DOHH2 (cell line): ENCODE data around the gene PRIM1.

Source experiments
- H3F3A ChIP-seq: fragments of 200-600 bp; sonication (generic), shearing (Covaris generic); 2 replicates; pipeline ENCODE4 v1.6.0; 2016; ENCODE audit warnings: antibody characterized with exemption, mild to moderate bottlenecking; ENCODE audit not compliant: control insufficient read depth, insufficient read depth
- H3K27ac ChIP-seq: fragments of 200-600 bp; sonication (generic); 2 replicates; pipeline ENCODE4 v1.5.1; 2014; ENCODE audit warnings: low read depth, mild to moderate bottlenecking, low read length, moderate library complexity
- H3K27me3 ChIP-seq: fragments of 200-600 bp; sonication (generic); 2 replicates; pipeline ENCODE4 v1.6.1; 2014; ENCODE audit warnings: mild to moderate bottlenecking, low read length, mixed read lengths; ENCODE audit not compliant: control insufficient read depth
- H3K36me3 ChIP-seq: fragments of 200-600 bp; sonication (generic); 2 replicates; pipeline ENCODE4 v1.6.1; 2014; ENCODE audit warnings: mild to moderate bottlenecking, low read length, moderate library complexity, mixed read lengths; ENCODE audit not compliant: control insufficient read depth
- H3K4me1 ChIP-seq: fragments of 200-600 bp; sonication (generic); 2 replicates; pipeline ENCODE4 v1.6.1; 2014; ENCODE audit warnings: mild to moderate bottlenecking, low read length, mixed read lengths; ENCODE audit not compliant: control insufficient read depth
- H3K4me2 ChIP-seq: fragments of 200-600 bp; sonication (generic); 2 replicates; pipeline ENCODE4 v1.6.0; 2014; ENCODE audit warnings: mild to moderate bottlenecking, low read length, moderate library complexity
- H3K4me3 ChIP-seq: fragments of 200-600 bp; sonication (generic); 2 replicates; pipeline ENCODE4 v1.5.1; 2014; ENCODE audit warnings: mild to moderate bottlenecking, low read length, mixed read lengths
- H3K79me2 ChIP-seq: fragments of 200-600 bp; sonication (generic); 2 replicates; pipeline ENCODE4 v1.6.1; 2014; ENCODE audit warnings: mild to moderate bottlenecking, low read length, mixed read lengths; ENCODE audit not compliant: control insufficient read depth
- H3K9me2 ChIP-seq: fragments of 200-600 bp; sonication (generic); replicated peaks from 2 replicates; pipeline ENCODE4 v1.6.1; 2014; ENCODE audit warnings: mild to moderate bottlenecking, low read length, mixed read lengths; ENCODE audit not compliant: control insufficient read depth
- H3K9me3 ChIP-seq: fragments of 200-600 bp; sonication (generic); 2 replicates; pipeline ENCODE4 v1.6.1; 2014; ENCODE audit warnings: antibody characterized with exemption, low read length, mixed read lengths; ENCODE audit not compliant: control insufficient read depth, insufficient read depth
- H4K20me1 ChIP-seq: fragments of 200-600 bp; sonication (generic); 2 replicates; pipeline ENCODE4 v1.6.0; 2014; ENCODE audit warnings: low read depth, mild to moderate bottlenecking, antibody characterized with exemption, low read length, moderate library complexity; ENCODE audit not compliant: control insufficient read depth, insufficient read depth
- EZH2phosphoT487 ChIP-seq: fragments of 200-600 bp; sonication (generic); IDR thresholded peaks from 2 replicates; pipeline ENCODE4 v1.6.1; 2017; ENCODE audit warnings: borderline replicate concordance, mild to moderate bottlenecking, antibody characterized with exemption, low read length, moderate library complexity, mixed read lengths
- TF ChIP-seq, protein P1 (sequence below): fragments of 200-600 bp; sonication (generic); IDR thresholded peaks from one replicate; pipeline ENCODE4 v1.5.1; 2014; ENCODE audit warnings: antibody characterized with exemption, mild to moderate bottlenecking, low read depth, low read length; ENCODE audit not compliant: poor library complexity, severe bottlenecking

The PRIM1 gene

DNA sequence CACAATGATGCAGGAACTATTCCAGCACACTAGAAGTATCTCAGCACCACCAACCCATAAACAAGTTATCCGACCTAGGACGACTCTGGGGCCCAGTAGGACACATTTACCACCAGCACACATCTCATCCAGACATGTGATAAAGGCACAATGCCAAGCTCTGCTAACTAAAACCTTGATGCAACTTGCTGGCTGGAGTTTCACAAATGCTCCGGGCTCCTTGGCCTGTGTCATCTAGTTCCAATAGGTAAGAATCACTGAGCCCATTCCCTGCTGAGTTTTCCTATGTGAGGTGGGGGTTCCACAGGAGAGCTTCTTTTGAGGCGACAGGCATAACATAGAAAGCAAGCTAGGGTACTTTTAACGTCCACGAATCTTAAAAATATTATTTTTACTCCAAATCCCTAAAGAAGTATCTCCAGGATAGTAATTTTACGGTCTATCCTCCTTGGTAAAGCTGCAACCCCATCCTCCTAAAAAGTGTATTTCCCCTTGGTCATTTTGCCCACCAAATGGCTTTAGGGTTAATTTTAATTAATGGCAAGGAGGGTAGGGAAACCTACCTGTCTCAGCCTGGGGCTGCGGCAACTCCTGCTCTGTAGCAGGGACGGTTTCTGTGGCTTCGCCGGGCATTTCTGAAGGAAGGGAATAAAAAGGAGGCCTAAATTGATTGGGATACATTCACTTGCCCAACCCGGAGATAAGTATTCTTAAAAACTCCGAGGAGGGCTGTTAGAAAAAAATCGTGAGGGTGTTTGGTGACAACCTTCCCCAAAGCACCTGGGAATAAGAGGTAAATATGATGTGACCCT lies 28.0 kb downstream of the PRIM1 start:
- TF ChIP-seq EZH2phosphoT487, result no peak
- TF ChIP-seq, protein P1, sequence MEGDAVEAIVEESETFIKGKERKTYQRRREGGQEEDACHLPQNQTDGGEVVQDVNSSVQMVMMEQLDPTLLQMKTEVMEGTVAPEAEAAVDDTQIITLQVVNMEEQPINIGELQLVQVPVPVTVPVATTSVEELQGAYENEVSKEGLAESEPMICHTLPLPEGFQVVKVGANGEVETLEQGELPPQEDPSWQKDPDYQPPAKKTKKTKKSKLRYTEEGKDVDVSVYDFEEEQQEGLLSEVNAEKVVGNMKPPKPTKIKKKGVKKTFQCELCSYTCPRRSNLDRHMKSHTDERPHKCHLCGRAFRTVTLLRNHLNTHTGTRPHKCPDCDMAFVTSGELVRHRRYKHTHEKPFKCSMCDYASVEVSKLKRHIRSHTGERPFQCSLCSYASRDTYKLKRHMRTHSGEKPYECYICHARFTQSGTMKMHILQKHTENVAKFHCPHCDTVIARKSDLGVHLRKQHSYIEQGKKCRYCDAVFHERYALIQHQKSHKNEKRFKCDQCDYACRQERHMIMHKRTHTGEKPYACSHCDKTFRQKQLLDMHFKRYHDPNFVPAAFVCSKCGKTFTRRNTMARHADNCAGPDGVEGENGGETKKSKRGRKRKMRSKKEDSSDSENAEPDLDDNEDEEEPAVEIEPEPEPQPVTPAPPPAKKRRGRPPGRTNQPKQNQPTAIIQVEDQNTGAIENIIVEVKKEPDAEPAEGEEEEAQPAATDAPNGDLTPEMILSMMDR, result no peak
- Histone ChIP-seq H3K4me1 (peaks cover 69% of the 10 kb centered on the region), H3F3A (peaks cover 51% of the 10 kb centered on the region), H3K27ac (peak overlapping the region; percentile 96), H3K9me2 (no peaks in the 10 kb centered on the region), H4K20me1 (peaks cover 47% of the 10 kb centered on the region), H3K36me3 (peaks cover 69% of the 10 kb centered on the region), H3K4me3 (peak overlapping the region; percentile 100), H3K4me2 (peak overlapping the region; percentile 97), H3K79me2 (peaks cover 63% of the 10 kb centered on the region), H3K27me3 (no peaks in the 10 kb centered on the region), H3K9me3 (no peaks in the 10 kb centered on the region)

DNA sequence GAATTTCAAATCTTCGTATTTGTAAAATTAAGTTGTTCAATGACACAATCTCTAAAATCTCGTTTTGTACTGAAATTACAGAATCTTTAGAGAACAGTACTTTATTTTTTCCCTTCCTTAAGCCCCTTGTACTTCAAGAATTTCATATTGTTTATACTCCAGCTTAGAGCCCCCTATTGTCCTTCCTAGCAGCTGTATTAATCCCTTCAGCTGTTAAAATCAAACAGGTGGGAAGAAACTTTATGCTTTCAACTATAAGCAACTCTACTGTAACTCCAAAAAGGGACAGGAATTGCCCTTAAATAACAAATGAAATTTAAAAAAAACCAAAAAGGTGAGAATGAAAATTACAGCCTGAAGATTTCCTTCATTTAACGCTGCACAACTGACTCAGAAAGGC lies 28.8 kb downstream of the PRIM1 start:
- Histone ChIP-seq H3K4me2 (peak overlapping the region; percentile 97), H3K4me3 (peak overlapping the region; percentile 100), H4K20me1 (peaks cover 54% of the 10 kb centered on the region), H3K4me1 (peaks cover 73% of the 10 kb centered on the region), H3K79me2 (peaks cover 71% of the 10 kb centered on the region), H3F3A (peaks cover 48% of the 10 kb centered on the region), H3K9me2 (no peaks in the 10 kb centered on the region), H3K27ac (peak overlapping the region; percentile 96; the same call in 1 of the 2 replicates), H3K9me3 (no peaks in the 10 kb centered on the region), H3K36me3 (peaks cover 73% of the 10 kb centered on the region), H3K27me3 (no peaks in the 10 kb centered on the region)
- TF ChIP-seq EZH2phosphoT487, result no peak
- TF ChIP-seq, protein P1, result no peak

DNA sequence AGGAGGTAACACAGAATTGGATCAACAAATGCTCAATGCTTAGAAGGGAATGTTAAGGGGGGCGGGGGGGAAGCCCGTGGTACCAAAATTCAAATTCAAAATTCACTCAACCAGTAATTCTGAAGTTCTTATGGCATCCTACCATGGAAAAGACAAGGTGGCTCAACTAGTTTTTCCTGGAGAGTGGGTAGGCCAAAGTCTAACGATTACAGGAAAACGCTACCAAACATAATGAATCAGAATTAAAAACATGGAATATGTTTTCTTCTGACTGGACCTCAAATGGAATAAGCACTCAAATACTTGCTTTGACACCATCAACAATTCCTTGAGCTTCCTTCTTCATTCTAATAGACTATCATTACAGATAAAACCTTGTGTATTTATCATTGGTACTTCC lies 29.3 kb downstream of the PRIM1 start:
- peaks cover 54% of the 10 kb centered on the region for H4K20me1 ChIP-seq
- peak overlapping the region; percentile 97 for H3K4me2 ChIP-seq
- H3F3A ChIP-seq, result peaks cover 48% of the 10 kb centered on the region
- H3K9me2 ChIP-seq, result no peaks in the 10 kb centered on the region
- peak overlapping the region; percentile 100 for H3K4me3 ChIP-seq
- peaks cover 76% of the 10 kb centered on the region for H3K4me1 ChIP-seq
- peaks cover 74% of the 10 kb centered on the region for H3K79me2 ChIP-seq
- H3K9me3 ChIP-seq, result no peaks in the 10 kb centered on the region
- 0 out of 2 replicates have a peak overlapping the region, but pooled peaks have one; percentile 96 for H3K27ac ChIP-seq
- TF ChIP-seq, protein P1, result no peak
- no peak for TF ChIP-seq EZH2phosphoT487
- H3K36me3 ChIP-seq, result peaks cover 70% of the 10 kb centered on the region
- no peaks in the 10 kb centered on the region for H3K27me3 ChIP-seq
